ENCODE results near the gene TMEM41A.
"Not testable (repeated sequence)": the region's sequence is repeated elsewhere in the genome, so short reads cannot be mapped to it uniquely, and the experiment has no call there.

The TMEM41A gene

DNA sequence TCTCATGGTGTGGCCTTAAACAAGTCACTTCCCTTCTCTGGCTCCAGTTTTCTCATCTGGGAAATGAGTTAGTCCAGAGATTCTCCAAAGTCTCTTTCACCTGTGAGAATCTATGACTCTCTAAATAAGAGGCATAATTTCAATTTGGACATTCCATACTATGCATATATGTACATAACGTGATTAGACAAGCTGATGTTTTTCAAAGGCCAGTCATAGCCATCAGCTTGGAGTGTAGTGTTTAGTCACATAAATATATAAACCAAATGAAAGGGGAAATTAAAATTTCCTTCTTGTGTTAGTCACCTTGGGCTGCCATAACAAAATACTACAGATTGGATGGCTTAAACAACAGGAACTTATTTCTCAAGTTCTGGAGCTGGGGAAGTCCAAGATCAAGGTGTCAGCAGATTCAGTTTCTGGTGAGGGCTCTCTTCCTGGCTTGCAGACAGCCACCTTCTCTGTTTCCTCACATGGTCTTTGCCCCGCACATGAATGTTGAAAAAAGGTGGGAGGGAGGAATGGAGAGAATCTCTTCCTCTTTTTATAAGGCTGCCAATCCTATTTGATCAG lies 19.4 kb downstream of the TMEM41A start:
- H3K9me2 ChIP-seq (ENCODE audit: low read depth, low read length), result no peaks in the 10 kb centered on the region
- H3K36me3 ChIP-seq (ENCODE audit: insufficient read depth, low read length), result no peaks in the 10 kb centered on the region
- no peak overlapping the region for H3K4me3 ChIP-seq (ENCODE audit: low read depth, low read length, poor library complexity, severe bottlenecking)
- H3K27me3 ChIP-seq (ENCODE audit: insufficient read depth, low read length), result no peaks in the 10 kb centered on the region
- no peaks in the 10 kb centered on the region for H3F3A ChIP-seq (ENCODE audit: insufficient read depth, low read length)
- no peak overlapping the region for H3K4me2 ChIP-seq (ENCODE audit: low read length)
- no peaks in the 10 kb centered on the region for H4K20me1 ChIP-seq (ENCODE audit: insufficient read depth, low read length)
- no peak overlapping the region for H3K9ac ChIP-seq (ENCODE audit: low read length)
- no peaks in the 10 kb centered on the region for H3K4me1 ChIP-seq (ENCODE audit: insufficient read depth, low read length, severe bottlenecking)
- no peak overlapping the region for H3K27ac ChIP-seq (ENCODE audit: low read depth, low read length, poor library complexity, severe bottlenecking)
- no peaks in the 10 kb centered on the region for H3K9me3 ChIP-seq (ENCODE audit: low read length)
- no peaks in the 10 kb centered on the region for H3K79me2 ChIP-seq (ENCODE audit: insufficient read depth, low read length)
- TF ChIP-seq EZH2 (IDR thresholded peaks at IDR 0.05; ENCODE audit: borderline replicate concordance, low read length) (no peak), CTCF (IDR thresholded peaks at IDR 0.05; ENCODE audit: low read length) (no peak)
- H2AFZ ChIP-seq (ENCODE audit: low read length), result no peak overlapping the region

- H3K27me3 ChIP-seq (ENCODE audit: insufficient read depth, low read length), result no peaks in the 10 kb centered on the region
- H3K79me2 ChIP-seq (ENCODE audit: insufficient read depth, low read length), result no peaks in the 10 kb centered on the region
- H3K9me2 ChIP-seq (ENCODE audit: low read depth, low read length), result no peaks in the 10 kb centered on the region
- no peaks in the 10 kb centered on the region for H3K9me3 ChIP-seq (ENCODE audit: low read length)
- no peak overlapping the region for H3K4me3 ChIP-seq (ENCODE audit: low read depth, low read length, poor library complexity, severe bottlenecking)
- H3K4me2 ChIP-seq (ENCODE audit: low read length), result no peak overlapping the region
- H2AFZ ChIP-seq (ENCODE audit: low read length), result no peak overlapping the region
- H4K20me1 ChIP-seq (ENCODE audit: insufficient read depth, low read length), result no peaks in the 10 kb centered on the region
- no peak overlapping the region for H3K9ac ChIP-seq (ENCODE audit: low read length)
- H3K36me3 ChIP-seq (ENCODE audit: insufficient read depth, low read length), result no peaks in the 10 kb centered on the region
- H3K27ac ChIP-seq (ENCODE audit: low read depth, low read length, poor library complexity, severe bottlenecking), result no peak overlapping the region
- H3K4me1 ChIP-seq (ENCODE audit: insufficient read depth, low read length, severe bottlenecking), result no peaks in the 10 kb centered on the region
- TF ChIP-seq EZH2 (IDR thresholded peaks at IDR 0.05; ENCODE audit: borderline replicate concordance, low read length) (no peak), CTCF (IDR thresholded peaks at IDR 0.05; ENCODE audit: low read length) (no peak)
- no peaks in the 10 kb centered on the region for H3F3A ChIP-seq (ENCODE audit: insufficient read depth, low read length)
Observed at GRCh38 chr3:185477316-185477715, 21.5 kb downstream of the TMEM41A start.

- H3K27ac ChIP-seq (ENCODE audit: low read depth, low read length, poor library complexity, severe bottlenecking); H3K79me2 ChIP-seq (ENCODE audit: insufficient read depth, low read length); H3K27me3 ChIP-seq (ENCODE audit: insufficient read depth, low read length); H3K4me2 ChIP-seq (ENCODE audit: low read length); H2AFZ ChIP-seq (ENCODE audit: low read length); H3K9me2 ChIP-seq (ENCODE audit: low read depth, low read length); H3K36me3 ChIP-seq (ENCODE audit: insufficient read depth, low read length); H3F3A ChIP-seq (ENCODE audit: insufficient read depth, low read length); H4K20me1 ChIP-seq (ENCODE audit: insufficient read depth, low read length); H3K4me3 ChIP-seq (ENCODE audit: low read depth, low read length, poor library complexity, severe bottlenecking); H3K9me3 ChIP-seq (ENCODE audit: low read length); H3K4me1 ChIP-seq (ENCODE audit: insufficient read depth, low read length, severe bottlenecking); H3K9ac ChIP-seq (ENCODE audit: low read length): not testable (repeated sequence)
Observed at GRCh38 chr3:185474922-185475321, 23.9 kb downstream of the TMEM41A start.

- H3F3A ChIP-seq (ENCODE audit: insufficient read depth, low read length), result no peaks in the 10 kb centered on the region
- H4K20me1 ChIP-seq (ENCODE audit: insufficient read depth, low read length), result no peaks in the 10 kb centered on the region
- no peaks in the 10 kb centered on the region for H3K9me3 ChIP-seq (ENCODE audit: low read length)
- no peak overlapping the region for H2AFZ ChIP-seq (ENCODE audit: low read length)
- no peak overlapping the region for H3K4me3 ChIP-seq (ENCODE audit: low read depth, low read length, poor library complexity, severe bottlenecking)
- H3K36me3 ChIP-seq (ENCODE audit: insufficient read depth, low read length), result no peaks in the 10 kb centered on the region
- H3K27me3 ChIP-seq (ENCODE audit: insufficient read depth, low read length), result peaks cover 4% of the 10 kb centered on the region; the same call in 1 of the 2 replicates
- H3K4me1 ChIP-seq (ENCODE audit: insufficient read depth, low read length, severe bottlenecking), result no peaks in the 10 kb centered on the region
- H3K9ac ChIP-seq (ENCODE audit: low read length), result no peak overlapping the region
- TF ChIP-seq CTCF (IDR thresholded peaks at IDR 0.05; ENCODE audit: low read length) (no peak), EZH2 (IDR thresholded peaks at IDR 0.05; ENCODE audit: borderline replicate concordance, low read length) (no peak)
- H3K27ac ChIP-seq (ENCODE audit: low read depth, low read length, poor library complexity, severe bottlenecking), result no peak overlapping the region
- no peak overlapping the region for H3K4me2 ChIP-seq (ENCODE audit: low read length)
- no peaks in the 10 kb centered on the region for H3K9me2 ChIP-seq (ENCODE audit: low read depth, low read length)
- no peaks in the 10 kb centered on the region for H3K79me2 ChIP-seq (ENCODE audit: insufficient read depth, low read length)
Observed at GRCh38 chr3:185473290-185473815, 25.5 kb downstream of the TMEM41A start.

Data from OCI-LY1 (cell line).